Cardiac fibroblast (primary cell): ENCODE data around the gene VCAN.

ENCODE experiments used
- DNase-seq, 2 donors: peaks; one replicate each; pipeline versions ENCODE4 v3.0.0 to v3.0.0-alpha.2; 2010; ENCODE audit warnings: low read depth in 2 of 2
- H3K4me3 ChIP-seq, 2 donors: replicated peaks in 1 of 2; 1 replicate in 1 of 2; 2 replicates in 1 of 2; pipeline ENCODE4 v1.5.1; 2011; ENCODE audit warnings: low read depth in 2 of 2, low read length in 2 of 2, mild to moderate bottlenecking in 2 of 2, moderate library complexity in 1 of 2
- TF ChIP-seq, protein P1 (sequence below): IDR thresholded peaks from one replicate; pipeline ENCODE4 v1.5.1; 2011; ENCODE audit warnings: low read depth, mild to moderate bottlenecking, low read length, inconsistent platforms

The VCAN gene

DNA sequence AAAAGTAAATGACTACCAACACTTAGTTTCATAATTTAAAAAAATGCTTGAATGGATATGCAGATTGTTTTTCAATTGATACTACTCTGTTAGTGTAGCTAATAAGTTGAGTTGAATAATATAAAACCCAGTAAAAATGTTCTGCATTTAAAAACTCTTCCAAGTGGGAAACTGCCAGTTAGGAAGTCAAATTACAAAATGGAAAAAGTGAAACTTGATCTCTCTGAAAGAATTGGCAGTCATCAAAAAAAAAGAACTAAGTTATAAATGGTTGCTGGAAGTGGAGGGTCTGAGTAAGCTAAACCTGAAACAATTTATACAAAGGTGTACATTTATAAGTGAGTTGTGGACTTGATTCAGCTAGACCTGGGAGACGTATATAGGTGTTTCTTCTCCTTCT, 52.4 kb downstream of the VCAN start:
- no peak overlapping the region for H3K4me3 ChIP-seq
- DNase-seq, result peak in 1 of 2 donors; percentile 46
- TF ChIP-seq, protein P1, sequence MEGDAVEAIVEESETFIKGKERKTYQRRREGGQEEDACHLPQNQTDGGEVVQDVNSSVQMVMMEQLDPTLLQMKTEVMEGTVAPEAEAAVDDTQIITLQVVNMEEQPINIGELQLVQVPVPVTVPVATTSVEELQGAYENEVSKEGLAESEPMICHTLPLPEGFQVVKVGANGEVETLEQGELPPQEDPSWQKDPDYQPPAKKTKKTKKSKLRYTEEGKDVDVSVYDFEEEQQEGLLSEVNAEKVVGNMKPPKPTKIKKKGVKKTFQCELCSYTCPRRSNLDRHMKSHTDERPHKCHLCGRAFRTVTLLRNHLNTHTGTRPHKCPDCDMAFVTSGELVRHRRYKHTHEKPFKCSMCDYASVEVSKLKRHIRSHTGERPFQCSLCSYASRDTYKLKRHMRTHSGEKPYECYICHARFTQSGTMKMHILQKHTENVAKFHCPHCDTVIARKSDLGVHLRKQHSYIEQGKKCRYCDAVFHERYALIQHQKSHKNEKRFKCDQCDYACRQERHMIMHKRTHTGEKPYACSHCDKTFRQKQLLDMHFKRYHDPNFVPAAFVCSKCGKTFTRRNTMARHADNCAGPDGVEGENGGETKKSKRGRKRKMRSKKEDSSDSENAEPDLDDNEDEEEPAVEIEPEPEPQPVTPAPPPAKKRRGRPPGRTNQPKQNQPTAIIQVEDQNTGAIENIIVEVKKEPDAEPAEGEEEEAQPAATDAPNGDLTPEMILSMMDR, result no peak

DNA sequence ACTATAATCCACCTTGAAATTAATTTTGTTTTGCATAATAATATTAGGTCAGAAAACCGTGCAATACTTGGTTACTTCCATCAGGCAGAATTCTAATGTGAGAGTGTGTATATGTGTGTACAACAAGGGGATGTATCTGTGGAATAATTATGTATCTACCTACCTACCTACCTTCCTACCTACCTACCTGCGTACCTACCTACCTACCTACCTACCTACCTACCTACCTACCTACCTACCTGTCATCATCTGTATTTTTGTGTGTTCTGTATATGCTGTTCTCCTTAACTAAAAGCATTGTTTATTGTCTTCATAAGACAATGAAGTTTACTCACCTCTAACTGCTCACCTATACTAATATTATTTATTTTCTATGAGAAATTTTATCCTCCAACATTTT, 52.8 kb downstream of the VCAN start:
- H3K4me3 ChIP-seq, result no peak overlapping the region
- no peak for DNase-seq
- TF ChIP-seq, protein P1, result no peak

DNA sequence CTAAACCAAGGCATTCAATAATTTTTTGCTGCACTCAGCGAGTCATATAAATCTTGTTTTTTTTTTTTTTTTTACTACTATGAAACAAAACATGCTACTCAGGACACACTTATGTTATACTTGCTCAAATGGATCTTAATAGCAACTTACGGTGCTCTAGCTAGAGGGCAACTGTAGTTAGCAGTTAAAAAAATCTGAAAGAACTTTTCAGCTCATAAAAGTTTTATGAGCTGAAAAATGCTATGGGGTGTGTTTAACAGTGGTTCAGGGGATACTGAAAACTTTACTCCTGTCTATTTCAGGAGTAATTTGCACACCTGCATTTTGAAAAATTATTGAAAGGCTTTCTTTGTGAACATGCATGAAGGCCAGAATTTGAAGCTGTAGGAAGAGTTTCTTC, 53.4 kb downstream of the VCAN start:
- TF ChIP-seq, protein P1, result no peak
- DNase-seq, result no peak
- no peak overlapping the region for H3K4me3 ChIP-seq

DNA sequence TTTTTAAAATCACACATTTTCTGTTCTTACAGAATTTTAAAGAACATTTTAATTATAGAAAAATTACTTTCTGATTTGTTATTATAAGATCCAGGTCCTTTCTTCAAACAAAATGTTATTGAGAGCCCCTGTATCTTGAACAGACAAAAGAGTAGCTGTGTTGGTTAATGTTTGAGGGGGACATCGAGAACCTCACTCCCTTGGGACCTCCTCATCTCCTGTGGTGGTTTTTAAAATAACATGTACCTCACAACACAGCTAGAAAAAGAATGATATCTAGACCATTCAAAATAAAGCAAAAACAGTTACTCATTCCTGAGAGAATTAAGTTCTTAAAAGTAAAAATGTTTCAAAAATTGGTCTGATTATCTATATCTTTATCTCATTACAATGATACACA, 54.7 kb downstream of the VCAN start:
- no peak for DNase-seq
- H3K4me3 ChIP-seq, result no peak overlapping the region
- TF ChIP-seq, protein P1, result no peak

DNA sequence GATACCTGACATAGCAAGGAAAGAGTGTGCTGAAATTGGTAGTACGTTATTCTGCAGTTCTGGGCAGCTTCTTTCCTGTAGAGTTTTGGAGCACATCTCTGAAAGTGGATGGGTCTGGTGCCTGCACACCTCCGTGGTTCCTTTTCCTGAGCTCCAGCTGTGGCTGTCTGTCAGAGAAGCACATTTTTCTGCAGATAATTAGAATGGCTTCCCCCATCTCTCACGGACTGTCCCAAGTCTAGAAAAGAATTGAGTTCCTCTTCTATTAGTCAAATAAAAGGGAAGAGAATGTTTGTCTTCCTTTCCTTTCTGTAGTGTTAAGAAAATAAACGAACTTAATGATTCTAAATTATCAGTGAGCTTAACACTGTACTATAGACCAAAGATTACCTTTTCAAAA, 55.7 kb downstream of the VCAN start:
- TF ChIP-seq, protein P1, result no peak

DNA sequence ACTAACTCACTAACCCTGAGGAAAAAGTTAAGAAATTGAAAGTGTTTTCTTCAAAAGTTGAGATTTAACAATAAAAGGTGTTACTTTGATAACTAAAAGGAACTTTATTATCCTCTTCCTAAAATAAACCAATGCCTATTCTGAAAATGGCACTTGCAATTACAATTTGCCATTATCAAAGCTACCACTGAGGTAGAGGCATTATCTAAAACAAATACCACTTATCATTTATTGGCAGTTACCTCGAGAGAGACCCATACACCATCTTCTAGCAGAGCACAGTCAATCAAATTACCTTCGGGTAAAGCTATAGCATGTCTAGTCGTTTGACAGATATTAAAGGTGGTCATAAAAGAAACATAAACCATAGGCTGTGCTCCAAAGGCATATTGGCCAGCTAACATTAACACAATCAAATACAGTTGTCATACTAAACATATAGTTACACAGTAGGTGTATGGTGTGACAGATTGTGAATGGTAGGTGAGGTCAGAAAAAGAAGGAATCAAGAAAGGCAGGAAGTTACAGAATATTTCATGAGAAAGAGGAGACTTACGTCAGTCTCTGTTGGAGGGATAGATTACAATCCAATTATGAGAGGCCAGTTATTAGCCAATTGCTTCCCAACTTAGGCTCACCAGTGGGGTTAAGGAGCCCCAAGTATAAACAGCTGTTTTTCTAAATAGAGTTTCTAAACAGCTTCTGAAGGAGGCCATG, 56.3 kb downstream of the VCAN start:
- H3K4me3 ChIP-seq, result no peak overlapping the region
- no peak for DNase-seq
- TF ChIP-seq, protein P1, result no peak

More for the DNA sequence above, 55.7 kb downstream of the VCAN start:
- no peak for DNase-seq
- H3K4me3 ChIP-seq, result no peak overlapping the region

DNA sequence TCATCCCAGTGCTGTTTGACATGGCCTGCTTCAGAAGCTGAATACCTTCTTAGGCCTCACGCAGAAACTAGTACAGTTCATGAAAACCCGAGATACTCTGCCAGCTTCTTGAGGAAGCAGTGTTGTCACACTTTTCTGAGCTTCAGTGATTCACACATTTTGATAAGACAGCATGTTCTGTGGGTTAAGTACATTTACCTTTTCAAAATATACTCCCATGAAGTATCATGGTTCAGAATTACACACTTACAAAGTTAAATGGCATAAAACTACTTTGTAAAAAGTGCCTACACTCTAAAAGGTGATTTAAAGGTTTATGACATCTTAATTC, 56.9 kb downstream of the VCAN start:
- DNase-seq, result peak; percentile 40 to 41
- H3K4me3 ChIP-seq, result no peak overlapping the region
- TF ChIP-seq, protein P1, result no peak
